Effector CD8-positive, alpha-beta T cell (primary cell): ENCODE data around the gene ATP8A2.
A peak's percentile ranks its signal among the peaks of the same experiment; 100 is the strongest.
"Not testable (repeated sequence)": the region's sequence is repeated elsewhere in the genome, so short reads cannot be mapped to it uniquely, and the experiment has no call there.

Source experiments
- DNase-seq: peaks from one replicate; lab custom pipeline; 2025; lab: John Stamatoyannopoulos, UW

Gene ATP8A2

GRCh38 chr13:25541434-25542123 is 169.8 kb downstream of the ATP8A2 start:
- no peak for DNase-seq

DNA sequence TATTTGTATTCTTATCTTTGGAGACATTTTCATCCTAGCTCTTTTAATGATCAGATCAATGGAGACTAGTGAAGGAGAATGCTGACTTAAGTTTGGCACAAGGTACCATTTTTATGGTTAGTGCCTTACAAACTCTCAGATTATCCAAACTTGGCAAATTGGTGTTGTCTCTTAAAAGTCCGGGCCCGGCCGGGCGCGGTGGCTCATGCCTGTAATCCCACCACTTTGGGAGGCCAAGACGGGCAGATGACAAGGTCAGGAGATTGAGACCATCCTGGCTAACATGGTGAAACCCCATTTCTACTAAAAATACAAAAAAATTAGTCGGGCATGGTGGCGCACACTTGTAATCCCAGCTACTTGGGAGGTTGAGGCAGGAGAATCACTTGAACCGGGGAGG is 177.2 kb downstream of the ATP8A2 start:
- not testable (repeated sequence) for DNase-seq

DNA sequence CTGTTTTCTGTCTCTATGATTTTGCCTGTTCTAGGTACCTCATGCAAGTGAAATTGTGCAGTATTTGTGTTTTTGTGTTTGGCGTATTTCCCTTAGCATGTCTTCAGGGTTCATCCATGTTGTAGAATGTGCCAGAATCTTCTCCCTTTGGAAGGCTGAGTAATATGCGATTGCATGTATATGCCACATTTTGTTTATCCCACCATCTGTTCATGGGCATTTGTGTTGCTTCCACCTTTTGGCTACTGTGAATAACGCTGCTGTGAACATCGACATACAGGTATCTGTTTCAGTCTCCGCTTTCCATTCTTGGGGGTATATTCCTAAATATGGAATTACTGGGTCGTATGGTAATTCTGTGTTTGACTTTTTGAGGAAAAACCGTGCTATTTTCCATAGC is 190.0 kb downstream of the ATP8A2 start:
- DNase-seq, result no peak

DNA sequence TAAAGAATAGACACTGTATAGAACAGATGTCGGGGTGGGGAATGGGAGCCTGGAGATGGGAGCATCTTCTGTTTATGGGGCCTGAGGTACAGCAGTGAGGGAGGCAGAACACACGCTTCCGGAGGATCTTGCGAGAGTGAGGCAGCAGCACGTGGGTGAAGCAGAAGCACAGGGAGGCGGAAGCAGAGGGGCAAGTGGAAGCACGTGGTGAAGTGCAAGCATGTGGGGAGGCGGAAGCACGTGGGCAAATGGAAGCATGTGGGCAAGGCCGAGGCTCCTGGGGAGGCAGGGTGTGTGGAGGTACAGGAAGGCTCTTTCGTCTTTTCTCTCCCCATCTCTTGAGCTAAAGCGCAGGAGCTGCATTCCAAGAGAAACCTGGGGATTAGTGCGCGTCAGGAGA is 198.4 kb downstream of the ATP8A2 start:
- DNase-seq, result no peak

GRCh38 chr13:25571237-25571636 is 199.5 kb downstream of the ATP8A2 start:
- no peak for DNase-seq

DNA sequence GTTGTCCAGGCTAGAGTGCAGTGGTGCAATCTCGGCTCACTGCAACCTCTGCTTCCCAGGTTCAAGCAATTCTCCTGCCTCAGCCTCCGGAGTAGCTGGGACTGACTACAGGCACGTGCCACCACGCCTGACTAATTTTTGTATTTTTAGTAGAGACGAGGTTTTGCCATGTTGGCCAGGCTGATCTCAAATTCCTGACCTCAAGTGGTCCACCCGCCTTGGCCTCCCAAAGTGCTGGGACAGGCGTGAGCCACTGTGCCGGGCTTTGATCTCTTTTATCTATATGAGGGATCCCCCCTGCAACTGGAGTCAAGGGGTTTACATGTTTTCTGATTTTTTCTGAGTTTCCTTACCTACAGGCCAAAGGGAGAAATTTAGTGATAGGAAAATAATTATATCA is 200.4 kb downstream of the ATP8A2 start:
- not testable (repeated sequence) for DNase-seq

DNA sequence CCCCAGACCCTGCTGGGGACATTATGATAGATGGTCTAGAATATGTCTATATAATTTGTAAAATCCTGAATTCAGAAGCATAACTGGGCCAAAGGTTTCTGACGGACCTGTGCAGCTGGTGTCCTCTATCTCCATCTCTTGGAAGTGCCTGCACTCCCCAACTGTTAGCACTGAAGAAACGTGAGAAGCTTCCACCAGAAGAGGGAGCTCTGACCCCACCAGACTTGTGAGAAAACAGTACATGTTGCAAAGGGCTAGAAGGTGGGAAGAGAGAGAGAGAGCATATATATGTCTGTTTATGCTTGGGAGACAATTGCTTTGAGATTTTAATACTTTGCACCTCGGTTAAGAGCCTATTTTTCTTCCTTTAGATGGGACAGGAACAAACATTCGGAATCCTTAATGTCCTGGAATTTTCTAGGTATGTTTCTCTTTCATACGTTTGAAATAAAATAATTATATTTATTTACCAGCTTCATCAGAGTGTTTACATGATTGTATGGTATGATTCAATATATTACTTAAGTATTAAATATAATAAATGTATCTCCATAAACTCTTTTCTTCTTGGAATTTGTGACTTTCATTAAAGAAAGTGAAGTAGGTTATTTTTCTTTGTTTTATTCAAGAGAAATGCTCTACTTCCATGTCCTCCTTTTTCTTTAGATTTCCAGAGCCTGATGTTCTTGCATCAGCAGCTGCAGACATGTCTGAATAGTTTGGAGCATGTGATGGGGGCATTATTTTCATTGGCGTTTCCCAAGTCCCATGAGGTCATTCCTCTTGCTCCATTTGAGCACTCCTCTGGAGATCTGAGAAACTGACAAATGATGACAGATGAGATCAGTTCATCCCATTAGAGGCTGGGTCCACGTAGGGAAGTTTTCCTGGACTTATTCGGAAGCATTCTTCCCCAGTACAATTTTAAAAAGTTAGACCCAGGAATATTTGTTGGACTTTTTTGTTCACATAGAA is 202.9 kb downstream of the ATP8A2 start:
- DNase-seq, result peak; percentile 64

DNA sequence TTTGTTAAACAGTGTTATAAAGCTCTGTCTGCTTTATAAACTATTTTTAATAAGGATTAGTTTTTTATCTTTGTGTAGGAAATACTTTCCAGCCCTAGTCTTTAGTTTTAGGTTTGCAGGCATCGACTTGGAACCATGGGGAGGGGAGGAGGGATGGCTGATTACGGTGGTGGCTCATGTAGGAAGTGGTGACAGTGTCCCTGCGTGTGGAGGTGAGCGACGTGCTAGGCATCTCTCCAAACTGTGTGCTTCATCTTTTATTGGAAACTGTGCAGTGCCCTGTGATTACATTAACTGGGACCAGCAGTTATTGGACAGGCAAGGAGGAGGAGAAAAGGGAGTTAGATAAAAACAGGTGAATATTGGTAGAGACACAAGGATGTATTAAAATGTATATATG is 203.8 kb downstream of the ATP8A2 start:
- no peak for DNase-seq

DNA sequence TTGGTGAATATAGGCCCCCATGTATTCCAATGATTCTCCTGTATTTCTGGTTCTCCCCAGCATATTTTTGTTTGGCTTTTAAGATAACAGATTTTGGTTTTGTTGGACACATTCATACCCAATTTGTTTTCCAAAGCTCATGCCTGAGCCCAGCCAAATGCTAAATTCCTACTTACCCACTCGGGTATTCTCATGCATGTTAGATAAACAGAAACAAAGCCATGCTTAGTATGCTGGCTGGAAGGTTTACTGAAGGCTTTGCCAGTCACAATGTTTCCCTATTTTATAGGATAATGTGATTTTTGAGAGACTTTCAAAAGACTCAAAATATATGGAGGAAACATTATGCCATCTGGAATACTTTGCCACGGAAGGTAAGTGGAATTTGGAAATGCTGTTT is 206.8 kb downstream of the ATP8A2 start:
- no peak for DNase-seq

DNA sequence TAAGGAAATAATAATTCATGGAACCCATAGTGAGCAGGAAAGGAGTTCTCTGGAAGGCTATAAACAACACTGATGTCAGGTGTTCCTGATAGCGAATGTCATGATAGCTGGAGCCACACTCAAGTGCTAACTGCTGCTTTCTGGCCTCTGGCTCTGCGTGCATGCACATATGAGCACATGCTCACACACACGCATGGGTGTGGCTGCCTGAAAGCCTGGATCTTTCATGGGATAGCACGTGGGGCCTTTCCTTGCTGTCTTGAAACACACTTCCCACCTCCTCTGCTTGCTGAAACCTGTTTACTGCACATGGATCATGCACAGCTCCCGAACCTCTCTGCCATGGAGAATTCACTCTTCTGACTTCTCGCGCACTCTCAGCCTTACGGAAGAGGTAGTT is 207.4 kb downstream of the ATP8A2 start:
- no peak for DNase-seq

DNA sequence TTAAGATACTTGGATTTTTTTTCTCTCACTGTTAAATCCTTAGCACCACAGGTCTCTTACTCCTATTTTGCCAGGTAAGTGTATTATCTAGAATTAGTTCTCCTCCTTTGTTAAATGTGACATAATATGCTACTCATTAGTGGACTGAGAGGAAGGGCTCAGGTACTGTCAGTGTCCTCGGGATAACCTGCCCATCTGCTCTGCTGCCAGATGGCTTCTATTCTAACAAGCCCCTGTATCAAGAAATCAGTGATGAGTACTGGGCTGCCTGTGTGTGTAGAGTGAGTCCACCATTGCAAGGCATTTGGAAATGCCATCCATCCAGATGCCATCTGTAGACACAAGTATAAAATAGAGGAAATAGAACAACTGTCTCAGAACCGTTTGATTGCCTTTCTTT is 209.6 kb downstream of the ATP8A2 start:
- DNase-seq, result no peak

- no peak for DNase-seq
These were observed 212.3 kb downstream of the ATP8A2 start for GRCh38 chr13:25584087-25584486.

DNA sequence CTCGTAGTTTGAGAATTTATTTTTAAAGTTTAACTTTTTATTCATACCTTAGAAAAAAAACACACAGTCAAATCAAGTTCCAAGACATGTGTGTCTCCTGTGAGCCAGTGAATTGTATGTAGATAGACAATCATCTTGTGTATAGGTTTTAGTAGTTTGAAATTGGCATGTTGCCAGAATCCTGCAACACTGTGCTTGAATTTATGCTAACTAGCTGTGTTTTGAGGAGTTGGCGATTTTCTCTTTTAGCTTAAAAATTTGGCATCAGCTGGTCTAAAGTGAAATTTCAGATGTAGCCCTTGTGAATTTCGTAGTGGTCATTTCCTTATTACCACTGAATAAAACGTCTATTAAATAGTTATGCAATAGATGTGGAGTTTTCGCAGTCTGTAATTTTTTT is 213.2 kb downstream of the ATP8A2 start:
- no peak for DNase-seq

GRCh38 chr13:25587326-25587980 is 215.7 kb downstream of the ATP8A2 start:
- DNase-seq, result no peak

DNA sequence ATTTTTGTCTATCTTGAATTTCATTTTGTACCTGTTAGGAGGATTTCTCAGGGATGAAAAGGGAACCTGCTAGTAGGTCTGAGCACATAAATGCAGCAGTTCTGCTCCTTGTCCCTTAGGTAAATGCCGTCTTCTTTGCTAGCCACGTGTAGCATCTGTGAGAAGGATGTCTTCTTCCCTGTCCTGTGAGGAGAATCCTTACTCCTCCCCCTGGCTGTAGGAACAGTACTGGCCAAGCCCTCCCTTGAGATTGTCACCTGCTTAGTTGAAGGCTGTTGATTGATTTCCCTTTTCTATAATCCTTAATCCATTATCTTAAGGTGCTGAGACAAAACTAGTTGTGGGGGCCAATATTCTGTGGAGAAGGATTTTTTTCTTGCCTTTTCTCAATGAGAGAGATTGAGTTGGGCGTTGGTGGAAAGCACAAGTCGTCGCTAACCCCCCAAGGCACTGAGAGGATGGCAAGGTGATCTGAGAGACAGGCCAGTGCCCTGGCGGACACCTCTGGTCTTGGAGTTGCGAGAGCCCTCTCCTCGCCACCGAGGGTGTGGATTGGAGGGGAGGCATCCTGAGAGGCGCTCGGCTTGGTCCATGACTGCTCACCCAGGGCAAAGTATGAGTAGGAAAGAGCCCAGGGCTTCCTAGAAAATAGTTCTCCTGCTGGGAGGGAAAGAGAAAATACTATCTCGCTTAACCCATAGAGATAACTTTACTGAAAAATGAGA is 216.7 kb downstream of the ATP8A2 start:
- no peak for DNase-seq

- no peak for DNase-seq
These were observed 226.6 kb downstream of the ATP8A2 start for GRCh38 chr13:25598421-25598820.

DNA sequence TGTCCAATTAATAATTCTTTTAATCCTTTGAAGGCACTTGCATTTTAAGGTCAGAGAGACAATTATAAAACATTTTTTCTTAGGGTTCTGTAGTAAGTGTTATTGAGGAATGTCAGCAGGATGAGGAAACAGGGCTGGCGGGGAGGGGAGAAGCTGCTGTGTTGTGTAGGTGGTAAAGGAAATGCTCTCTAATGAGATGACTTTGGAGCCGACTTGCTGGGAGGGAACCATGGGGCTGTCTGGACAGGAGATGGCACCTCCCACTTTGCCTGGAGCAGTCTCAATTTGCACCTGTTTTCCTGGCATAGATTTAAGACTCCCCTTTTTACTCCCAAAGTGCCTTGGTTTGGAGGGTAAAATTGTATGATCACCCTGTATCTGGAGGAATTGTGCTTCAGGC is 230.4 kb downstream of the ATP8A2 start:
- DNase-seq, result no peak

DNA sequence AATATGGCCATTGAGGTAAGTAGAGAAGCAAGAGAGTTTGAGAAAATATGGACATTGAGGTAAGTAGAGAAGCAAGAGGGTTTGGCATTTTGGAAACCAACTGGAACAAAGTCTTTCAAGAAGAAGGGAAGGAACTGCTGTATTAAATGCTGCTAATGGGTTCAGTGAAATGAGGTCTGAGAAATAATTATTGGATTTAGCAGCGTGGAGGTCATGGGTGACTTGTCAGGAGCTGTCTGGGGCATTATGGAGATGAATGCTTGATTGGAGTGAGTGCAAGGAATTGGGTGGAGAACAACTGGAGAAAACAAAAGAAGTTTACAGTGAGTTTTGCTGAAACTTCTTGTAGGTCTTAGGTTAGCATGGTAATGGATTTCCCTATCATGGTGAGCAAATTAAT is 232.3 kb downstream of the ATP8A2 start:
- no peak for DNase-seq

GRCh38 chr13:25607096-25607495 is 235.3 kb downstream of the ATP8A2 start:
- DNase-seq, result no peak

DNA sequence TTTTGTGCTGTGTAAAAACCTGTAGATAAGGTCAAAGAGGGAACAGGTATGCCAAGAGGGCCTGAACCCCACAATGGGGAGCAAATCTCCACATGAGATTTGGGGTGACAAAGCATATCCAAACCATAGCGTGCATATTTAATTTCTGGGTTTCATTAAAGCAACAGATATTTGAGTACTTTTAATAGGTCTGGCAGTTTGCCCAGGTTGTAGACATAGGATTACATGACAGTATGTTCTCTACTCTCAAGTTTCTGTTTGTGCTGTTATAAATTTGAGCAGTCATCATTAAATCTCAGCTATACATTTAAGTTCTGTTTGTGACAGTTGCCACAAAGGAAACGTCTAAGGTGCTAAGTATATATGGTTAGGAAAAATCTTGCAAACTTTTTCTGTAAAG is 236.4 kb downstream of the ATP8A2 start:
- no peak for DNase-seq

DNA sequence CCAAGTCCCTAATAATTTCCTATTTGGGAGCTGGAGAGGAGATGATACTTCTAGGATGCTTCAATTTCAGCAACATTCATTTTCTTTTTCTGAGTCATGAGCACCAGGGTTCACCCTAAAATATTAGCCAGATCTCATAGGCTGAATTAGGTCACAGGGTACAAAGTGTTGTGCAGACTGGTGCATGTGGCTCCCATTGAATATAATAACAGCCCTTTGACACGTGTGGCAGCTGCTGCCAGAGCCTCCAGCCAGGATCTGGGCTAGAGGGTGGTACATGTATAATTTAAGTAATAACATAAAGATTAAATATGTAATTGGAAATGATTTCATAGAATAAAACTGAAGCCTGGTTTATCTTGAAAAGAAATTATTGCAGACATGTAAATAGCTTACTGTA is 244.9 kb downstream of the ATP8A2 start:
- DNase-seq, result no peak

GRCh38 chr13:25619897-25620296 is 248.1 kb downstream of the ATP8A2 start:
- no peak for DNase-seq
